ACC112 (cell line): ENCODE measurements around the gene LYRM2.

ENCODE experiments used
- H2AFZ ChIP-seq: fragments of 200-600 bp; sonication (generic); one replicate; pipeline ENCODE4 v1.6.0; 2017; ENCODE audit warnings: antibody characterized with exemption, low read length; ENCODE audit not compliant: unreplicated experiment
- H3K27ac ChIP-seq: fragments of 200-600 bp; sonication (generic); 2 replicates; pipeline ENCODE4 v1.5.1; 2014; ENCODE audit warnings: low read depth, mild to moderate bottlenecking, antibody characterized with exemption, low read length, moderate library complexity
- H3K27me3 ChIP-seq: fragments of 200-600 bp; sonication (generic); 2 replicates; pipeline ENCODE4 v1.6.1; 2014; ENCODE audit warnings: mild to moderate bottlenecking, antibody characterized with exemption, low read length, moderate library complexity, mixed read lengths; ENCODE audit not compliant: insufficient read depth
- H3K36me3 ChIP-seq: fragments of 200-600 bp; sonication (generic); 2 replicates; pipeline ENCODE4 v1.6.1; 2016; ENCODE audit warnings: mild to moderate bottlenecking, antibody characterized with exemption, low read length, moderate library complexity, mixed read lengths; ENCODE audit not compliant: insufficient read depth
- H3K4me1 ChIP-seq: fragments of 200-600 bp; sonication (generic); one replicate; pipeline ENCODE4 v1.6.1; 2016; ENCODE audit warnings: low read length, mixed read lengths; ENCODE audit not compliant: insufficient read depth, unreplicated experiment, control insufficient read depth
- H3K4me3 ChIP-seq: fragments of 200-600 bp; sonication (generic); 2 replicates; pipeline ENCODE4 v1.5.1; 2014; ENCODE audit warnings: mild to moderate bottlenecking, low read depth, low read length
- H3K79me2 ChIP-seq: fragments of 200-600 bp; sonication (generic); one replicate; pipeline ENCODE4 v1.6.0; 2016; ENCODE audit warnings: low read length; ENCODE audit not compliant: control insufficient read depth, unreplicated experiment, insufficient read depth

LYRM2 gene

DNA sequence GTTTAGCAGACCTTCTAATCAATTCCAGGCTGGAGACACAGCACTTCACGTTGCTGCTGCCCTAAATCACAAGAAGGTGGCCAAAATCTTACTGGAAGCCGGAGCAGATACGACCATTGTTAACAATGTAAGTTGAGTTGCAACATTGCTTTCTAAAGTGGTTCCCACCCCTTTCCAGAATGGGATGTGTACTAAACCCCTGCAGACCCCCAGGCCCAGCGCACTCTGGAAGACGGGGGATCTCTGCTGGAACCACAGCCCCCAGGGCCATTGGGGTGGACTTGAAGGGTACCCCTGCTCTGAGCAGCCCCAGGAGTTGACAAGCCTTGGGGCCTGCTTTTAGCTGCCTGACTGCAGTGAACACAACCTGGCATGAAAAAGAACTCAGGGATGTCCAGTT is 22.0 kb downstream of the LYRM2 start:
- no peaks in the 10 kb centered on the region for H3K79me2 ChIP-seq

DNA sequence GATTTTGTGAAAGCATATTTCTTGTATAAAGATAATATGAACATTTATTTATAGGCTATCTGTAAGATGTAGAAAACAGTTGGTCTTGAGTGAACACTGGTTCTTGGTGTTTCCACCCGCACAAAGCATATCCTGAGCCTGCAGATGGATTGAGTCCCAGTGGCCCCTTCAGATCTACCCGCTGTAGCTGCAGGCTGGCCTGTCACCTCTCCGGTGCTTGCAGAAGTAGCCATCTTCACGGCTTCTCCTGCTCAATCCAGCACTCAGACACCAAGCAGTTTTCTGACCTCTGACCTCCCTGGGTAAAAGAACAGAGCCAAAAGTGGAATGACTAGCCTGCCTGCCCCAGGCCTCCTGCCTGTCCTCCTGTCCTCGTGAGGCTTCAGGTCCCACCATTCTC is 22.7 kb downstream of the LYRM2 start:
- Histone ChIP-seq H3K4me1 (no peaks in the 10 kb centered on the region), H3K36me3 (no peaks in the 10 kb centered on the region), H3K27me3 (no peaks in the 10 kb centered on the region), H3K4me3 (no peak overlapping the region), H3K27ac (no peak overlapping the region), H2AFZ (no peak overlapping the region), H3K79me2 (no peaks in the 10 kb centered on the region)

More for the DNA sequence above, 22.0 kb downstream of the LYRM2 start:
- Histone ChIP-seq H3K4me3 (no peak overlapping the region), H3K27ac (no peak overlapping the region), H2AFZ (no peak overlapping the region), H3K36me3 (no peaks in the 10 kb centered on the region), H3K27me3 (no peaks in the 10 kb centered on the region), H3K4me1 (no peaks in the 10 kb centered on the region)

DNA sequence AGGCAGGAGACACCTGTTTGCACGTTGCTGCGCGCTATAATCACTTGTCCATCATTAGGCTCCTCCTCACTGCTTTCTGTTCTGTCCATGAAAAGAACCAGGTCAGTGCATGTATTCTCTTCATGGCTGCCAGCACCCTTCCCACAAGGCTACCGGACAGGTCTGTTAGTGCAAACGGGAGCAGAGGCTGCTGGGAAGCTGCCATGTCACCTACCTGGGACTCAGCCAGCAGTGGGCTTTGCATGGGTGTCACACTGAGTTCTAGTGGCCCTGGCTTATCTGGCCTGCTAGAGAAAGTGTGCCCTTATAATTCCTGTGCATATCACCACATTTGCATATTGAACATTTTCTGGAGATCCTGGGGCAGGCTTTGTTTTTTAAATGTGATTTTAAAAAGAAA is 24.8 kb downstream of the LYRM2 start:
- Histone ChIP-seq H3K36me3 (no peaks in the 10 kb centered on the region), H3K27me3 (no peaks in the 10 kb centered on the region), H3K4me1 (no peaks in the 10 kb centered on the region), H3K79me2 (no peaks in the 10 kb centered on the region), H3K4me3 (no peak overlapping the region), H3K27ac (no peak overlapping the region), H2AFZ (no peak overlapping the region)

DNA sequence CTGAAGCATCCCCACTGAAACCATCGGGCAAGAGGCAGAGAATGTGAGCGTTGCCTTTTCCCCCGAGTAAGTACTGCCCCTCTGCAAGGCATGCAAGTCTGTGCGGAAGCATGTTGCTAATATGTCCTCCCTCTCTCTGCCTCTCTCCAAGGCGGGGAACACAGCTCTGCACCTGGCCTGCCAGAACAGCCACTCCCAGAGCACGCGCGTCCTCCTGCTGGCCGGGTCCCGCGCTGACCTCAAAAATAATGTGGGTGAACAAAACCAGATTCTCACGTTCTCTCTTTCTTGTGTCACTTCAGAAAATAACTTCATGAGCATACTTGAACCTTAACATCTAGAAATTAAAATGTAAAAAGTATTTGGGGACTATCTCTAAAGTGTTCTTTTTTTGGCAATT is 26.4 kb downstream of the LYRM2 start:
- Histone ChIP-seq H3K27me3 (no peaks in the 10 kb centered on the region), H3K4me3 (no peak overlapping the region), H3K36me3 (no peaks in the 10 kb centered on the region), H3K4me1 (no peaks in the 10 kb centered on the region), H3K27ac (no peak overlapping the region), H2AFZ (no peak overlapping the region), H3K79me2 (no peaks in the 10 kb centered on the region)

DNA sequence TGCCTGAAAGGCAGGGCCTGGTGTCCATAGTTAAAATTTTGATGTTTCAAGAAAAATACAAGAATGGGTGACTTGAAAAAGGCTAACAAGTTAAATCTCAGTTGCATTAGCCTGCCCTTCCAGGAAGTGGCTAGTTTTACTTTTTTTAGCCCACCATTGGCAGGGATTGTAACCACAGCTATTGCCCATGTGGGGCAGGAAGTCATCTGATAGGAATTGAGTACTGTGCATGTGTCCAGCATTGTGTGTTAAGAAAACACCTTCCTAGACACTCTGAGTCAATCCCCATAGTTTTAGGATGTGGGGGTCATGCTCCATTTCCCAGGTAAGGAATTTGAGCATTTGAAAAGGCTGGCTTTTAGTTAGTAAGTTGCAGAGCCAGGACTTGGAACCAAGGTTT is 26.9 kb downstream of the LYRM2 start:
- Histone ChIP-seq H2AFZ (no peak overlapping the region), H3K79me2 (no peaks in the 10 kb centered on the region), H3K4me1 (no peaks in the 10 kb centered on the region), H3K4me3 (no peak overlapping the region), H3K27ac (no peak overlapping the region), H3K36me3 (no peaks in the 10 kb centered on the region), H3K27me3 (no peaks in the 10 kb centered on the region)

DNA sequence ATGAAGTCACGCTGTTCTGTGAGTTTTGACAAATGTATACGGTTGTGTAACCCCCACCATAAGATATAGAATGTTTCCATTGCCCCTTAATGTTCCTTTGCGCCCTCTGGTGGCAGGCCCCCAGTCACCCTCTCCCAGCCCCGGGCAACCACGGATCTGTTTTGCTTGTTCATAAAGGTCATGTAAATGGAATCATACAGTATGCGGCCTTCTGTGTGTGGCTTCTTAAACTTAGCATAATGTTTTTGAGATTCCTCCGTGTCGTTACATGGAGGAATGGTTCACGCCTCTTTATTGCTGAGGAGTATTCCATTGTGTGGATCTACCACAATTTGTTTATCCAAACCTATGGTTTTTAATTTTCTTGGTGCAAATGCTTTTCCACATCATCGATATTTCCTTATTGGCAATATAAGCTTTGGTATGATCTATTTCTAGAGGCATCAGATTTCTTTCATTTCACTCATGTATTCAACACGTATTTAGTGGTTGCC is 28.4 kb downstream of the LYRM2 start:
- no peaks in the 10 kb centered on the region for H3K27me3 ChIP-seq
- no peaks in the 10 kb centered on the region for H3K36me3 ChIP-seq
- no peak overlapping the region for H3K27ac ChIP-seq
- H3K4me3 ChIP-seq = no peak overlapping the region
- no peak overlapping the region for H2AFZ ChIP-seq
- no peaks in the 10 kb centered on the region for H3K4me1 ChIP-seq
- H3K79me2 ChIP-seq = no peaks in the 10 kb centered on the region

DNA sequence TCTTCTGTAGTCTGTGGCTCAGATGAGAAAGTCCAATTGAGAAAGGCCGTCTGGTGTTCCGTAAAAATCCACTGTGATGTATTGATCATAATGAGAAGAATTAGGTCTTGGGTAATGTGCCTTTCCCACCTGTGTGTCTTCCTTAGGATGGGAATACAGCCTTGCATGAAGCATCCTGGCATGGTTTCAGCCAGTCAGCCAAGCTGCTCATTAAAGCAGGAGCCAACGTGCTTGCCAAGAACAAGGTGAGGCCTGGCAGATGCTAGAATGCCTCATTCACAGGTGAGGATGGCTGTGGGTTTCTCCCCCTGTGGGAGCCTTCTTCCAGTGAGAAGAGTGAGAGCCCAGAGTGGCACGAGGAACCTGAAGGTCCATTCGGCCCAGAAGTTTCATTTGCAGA is 32.7 kb downstream of the LYRM2 start:
- H3K27ac ChIP-seq = no peak overlapping the region
- no peaks in the 10 kb centered on the region for H3K27me3 ChIP-seq
- no peak overlapping the region for H2AFZ ChIP-seq

DNA sequence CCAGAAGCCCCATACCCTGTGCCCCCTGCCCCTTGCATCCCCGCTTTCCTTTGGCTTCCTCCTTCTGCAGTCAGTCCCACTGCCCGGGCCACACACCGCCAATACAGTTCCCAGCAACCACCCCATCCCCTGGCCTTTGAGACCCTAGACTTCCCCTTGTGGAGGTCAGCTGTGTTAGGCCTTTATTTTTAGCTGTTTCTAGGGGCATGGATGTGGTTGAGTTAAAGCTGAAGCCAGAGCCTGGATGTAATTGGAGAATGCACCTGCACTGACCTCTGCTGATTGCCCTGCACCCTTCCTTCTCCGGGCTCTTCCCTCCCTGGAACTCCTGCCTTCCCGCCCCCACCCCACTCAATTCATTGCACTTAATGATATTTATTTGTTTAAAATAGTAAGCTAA is 33.9 kb downstream of the LYRM2 start:
- H3K79me2 ChIP-seq = no peaks in the 10 kb centered on the region
- no peak overlapping the region for H3K4me3 ChIP-seq

More for the DNA sequence above, 32.7 kb downstream of the LYRM2 start:
- no peaks in the 10 kb centered on the region for H3K79me2 ChIP-seq
- no peaks in the 10 kb centered on the region for H3K4me1 ChIP-seq
- H3K36me3 ChIP-seq = no peaks in the 10 kb centered on the region
- no peak overlapping the region for H3K4me3 ChIP-seq

DNA sequence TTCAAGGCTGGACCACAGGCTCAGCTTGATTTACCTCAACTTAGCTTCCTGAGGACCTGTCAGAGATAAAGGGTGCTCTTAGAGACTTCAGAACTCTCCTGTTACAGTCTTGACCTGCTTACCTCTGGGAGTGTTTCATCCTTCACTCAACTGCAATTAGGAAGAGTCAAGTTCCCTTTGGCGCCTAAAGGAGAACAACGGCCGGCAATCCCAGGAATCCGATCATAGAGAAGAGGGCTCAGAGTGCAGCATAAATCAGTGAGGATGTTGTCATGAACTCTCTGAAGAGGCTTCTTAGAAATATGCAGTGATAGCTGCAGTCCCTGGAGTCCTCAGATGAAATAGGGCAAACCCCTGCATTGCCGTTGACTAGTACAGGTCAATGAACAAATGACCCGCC is 36.4 kb downstream of the LYRM2 start:
- Histone ChIP-seq H3K4me3 (no peak overlapping the region), H3K27ac (no peak overlapping the region), H2AFZ (no peak overlapping the region), H3K4me1 (no peaks in the 10 kb centered on the region), H3K79me2 (no peaks in the 10 kb centered on the region), H3K27me3 (no peaks in the 10 kb centered on the region), H3K36me3 (no peaks in the 10 kb centered on the region)

More for the DNA sequence above, 33.9 kb downstream of the LYRM2 start:
- no peaks in the 10 kb centered on the region for H3K4me1 ChIP-seq
- H3K36me3 ChIP-seq = no peaks in the 10 kb centered on the region
- no peaks in the 10 kb centered on the region for H3K27me3 ChIP-seq
- no peak overlapping the region for H3K27ac ChIP-seq
- no peak overlapping the region for H2AFZ ChIP-seq

DNA sequence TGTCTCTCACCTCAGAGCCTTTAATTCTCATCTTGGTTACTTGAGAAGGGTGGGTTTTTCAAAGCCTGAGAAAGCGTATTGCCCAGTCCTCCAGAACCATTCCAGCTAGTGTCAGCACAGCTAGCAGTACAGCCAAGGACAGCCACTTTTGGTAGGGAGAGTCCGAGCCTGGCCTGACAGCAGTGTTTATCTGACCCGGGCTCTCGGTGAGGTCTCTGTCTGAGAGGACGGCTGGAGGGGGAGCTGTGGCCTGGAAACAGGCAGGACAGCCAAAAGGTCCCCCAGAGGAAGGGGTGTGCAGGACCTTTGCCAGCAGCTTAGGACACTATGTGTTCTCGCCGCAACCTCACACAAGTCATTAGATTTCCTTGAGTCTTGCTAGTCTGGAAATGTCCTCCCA is 38.8 kb downstream of the LYRM2 start:
- Histone ChIP-seq H3K4me1 (no peaks in the 10 kb centered on the region), H3K27me3 (no peaks in the 10 kb centered on the region), H3K79me2 (no peaks in the 10 kb centered on the region), H3K36me3 (no peaks in the 10 kb centered on the region), H3K27ac (no peak overlapping the region), H3K4me3 (no peak overlapping the region), H2AFZ (no peak overlapping the region)

DNA sequence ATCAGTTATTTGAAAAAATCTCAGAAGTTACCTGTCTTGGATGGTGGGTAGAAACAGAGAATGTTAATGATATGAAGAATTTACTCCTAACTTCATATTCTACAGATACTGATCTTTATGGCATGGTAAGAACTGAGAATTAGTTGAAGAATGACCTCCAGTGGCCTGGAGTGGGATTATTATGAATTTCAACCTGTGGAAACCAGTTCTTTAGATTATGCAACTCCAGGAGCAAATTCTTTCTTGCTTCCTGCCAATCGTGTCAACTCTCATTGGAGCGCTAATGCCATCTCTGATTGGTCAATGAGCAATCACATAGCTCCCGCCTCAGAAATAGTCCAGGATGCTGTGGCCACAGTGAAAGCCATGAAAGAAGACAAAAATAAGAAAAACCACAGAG is 40.6 kb downstream of the LYRM2 start:
- H3K79me2 ChIP-seq = no peaks in the 10 kb centered on the region
- no peaks in the 10 kb centered on the region for H3K4me1 ChIP-seq
- no peak overlapping the region for H2AFZ ChIP-seq
- no peaks in the 10 kb centered on the region for H3K36me3 ChIP-seq
- no peak overlapping the region; the same call in 1 of the 2 replicates for H3K4me3 ChIP-seq
- H3K27me3 ChIP-seq = no peaks in the 10 kb centered on the region
- no peak overlapping the region for H3K27ac ChIP-seq
